HepG2 (cell line): Measurements from ENCODE around the gene FXR2. TPM values are rescaled to one million over a fixed set of nuclear protein-coding genes. Genes with fewer than 3 reads are reported as not detected.
"Not testable (repeated sequence)": the region's sequence is repeated elsewhere in the genome, so short reads cannot be mapped to it uniquely, and the experiment has no call there.

Source experiments
- ATAC-seq: fragments of 200-7000 bp; cut with Tn5 transposase; 3 replicates; pipeline ENCODE4 v1.9.1; 2020; ENCODE audit warnings: mild to moderate bottlenecking, moderate library complexity
- BruUV-seq: library from RNA; stranded (reverse); fragments of 400-500 nt; replicated peaks from 2 replicates; lab custom pipeline; 2021; lab: Mats Ljungman, UMichigan
- CTCF ChIA-PET: fragments of 300-600 bp; formaldehyde crosslinking; extraction: SDS; loops from one replicate; lab custom pipeline; 2021; ENCODE audit warnings: low total read pairs, inconsistent platforms, low intra/inter-chr PET ratio; lab: Yijun Ruan, JAX
- POLR2A ChIA-PET: fragments of 350-600 bp; sonication (Branson Sonifier 250); formaldehyde crosslinking; loops from one replicate; lab custom pipeline; 2020; ENCODE audit warnings: antibody characterized with exemption, inconsistent platforms; lab: Yijun Ruan, JAX
- DNase-seq: peaks from one replicate; pipeline ENCODE4 v3.0.0-alpha.2; 2015; ENCODE audit warnings: low spot score
- FAIRE-seq: peaks from 3 replicates; lab custom pipeline; 2011; peaks lifted over from hg19 to GRCh38; lab: Jason Lieb, UNC
- H2AFZ ChIP-seq: one replicate; pipeline ENCODE4 v1.6.1; 2011; ENCODE audit warnings: low read length, inconsistent platforms
- H3K27ac ChIP-seq: fragments of 300-600 bp; 3 replicates; pipeline ENCODE4 v1.8.0; 2011; ENCODE audit warnings: mixed run types, mild to moderate bottlenecking, mixed read lengths, low read length, inconsistent platforms; ENCODE audit not compliant: insufficient read depth; ENCODE audit errors: extremely low read length
- H3K27me3 ChIP-seq, 2 experiments: fragments of 200-600 bp in 1 of 2; 2 replicates in 1 of 2; 3 replicates in 1 of 2; pipeline versions ENCODE4 v1.6.0 to v1.8.0; 2011; ENCODE audit warnings: low read length in 2 of 2, mild to moderate bottlenecking in 2 of 2, moderate library complexity in 2 of 2, inconsistent platforms in 1 of 2; ENCODE audit not compliant: insufficient read depth in 2 of 2, control insufficient read depth in 1 of 2
- H3K36me3 ChIP-seq, 2 experiments: fragments of 200-600 bp in 1 of 2; replicated peaks in 1 of 2; 2 replicates in 1 of 2; 3 replicates in 1 of 2; pipeline versions ENCODE4 v1.5.1 to v1.8.0; 2011; ENCODE audit warnings: low read length in 2 of 2, inconsistent platforms in 1 of 2; ENCODE audit not compliant: insufficient read depth in 2 of 2, control insufficient read depth in 1 of 2
- H3K4me1 ChIP-seq: 2 replicates; pipeline ENCODE4 v1.5.1; 2012; ENCODE audit warnings: low read length, inconsistent platforms; ENCODE audit not compliant: insufficient read depth
- H3K4me2 ChIP-seq: 2 replicates; pipeline ENCODE4 v1.6.0; 2011; ENCODE audit warnings: low read depth, low read length, inconsistent platforms
- H3K4me3 ChIP-seq, 3 experiments: fragments of 200-600 bp in 1 of 3; sonication (generic), shearing (Covaris generic) in 1 of 3; replicated peaks in 1 of 3; 2 replicates each; pipeline ENCODE4 v1.5.1; 2011 to 2016; ENCODE audit warnings: low read length in 3 of 3, inconsistent platforms in 2 of 3, low read depth in 2 of 3, mild to moderate bottlenecking in 2 of 3, control low read depth in 1 of 3, mixed read lengths in 1 of 3; ENCODE audit not compliant: insufficient read depth in 1 of 3
- H3K79me2 ChIP-seq: one replicate; pipeline ENCODE4 v1.6.1; 2011; ENCODE audit warnings: low read length, inconsistent platforms; ENCODE audit not compliant: insufficient read depth
- H3K9ac ChIP-seq: 2 replicates; pipeline ENCODE4 v1.6.0; 2011; ENCODE audit warnings: mild to moderate bottlenecking, low read depth, low read length, inconsistent platforms; ENCODE audit not compliant: insufficient read depth
- H3K9me3 ChIP-seq: 2 replicates; pipeline ENCODE4 v1.5.1; 2012; ENCODE audit warnings: mild to moderate bottlenecking, low read length
- H4K20me1 ChIP-seq: 2 replicates; pipeline ENCODE4 v1.6.0; 2011; ENCODE audit warnings: inconsistent platforms, mild to moderate bottlenecking, low read length, moderate library complexity; ENCODE audit not compliant: insufficient read depth
- ARNT ChIP-seq: fragments of 450-650 bp; IDR thresholded peaks from 2 replicates; pipeline ENCODE4 v1.6.1; 2017
- HMGXB3 ChIP-seq: sonication (generic); formaldehyde crosslinking; IDR thresholded peaks from 2 replicates; pipeline ENCODE4 v1.4.0; 2020; ENCODE audit warnings: missing genetic modification reagents, borderline replicate concordance
- IKZF5 ChIP-seq: IDR thresholded peaks from 2 replicates; pipeline ENCODE4 v1.6.1; 2018; ENCODE audit warnings: missing genetic modification reagents, mild to moderate bottlenecking, missing compliant biosample characterization
- ZNF207 ChIP-seq: fragments of 450-650 bp; IDR thresholded peaks from 2 replicates; pipeline ENCODE4 v1.6.1; 2016; ENCODE audit warnings: antibody characterized with exemption, borderline replicate concordance
- ZNF615 ChIP-seq: sonication (generic); formaldehyde crosslinking; IDR thresholded peaks from 2 replicates; pipeline ENCODE4 v1.5.0; 2020; ENCODE audit warnings: mild to moderate bottlenecking, missing genetic modification reagents, borderline replicate concordance
- ZZZ3 ChIP-seq: sonication (generic); formaldehyde crosslinking; IDR thresholded peaks from 2 replicates; pipeline ENCODE4 v1.4.0; 2020; ENCODE audit warnings: missing genetic modification reagents, mild to moderate bottlenecking, borderline replicate concordance
- WGBS: methylation state at CpG from one replicate; pipeline ENCODE4 v1.1.6; 2017; ENCODE audit warnings: low lambda C conversion rate; 5-methylcytosine and 5-hydroxymethylcytosine counted together
- in situ Hi-C: cut with HindIII; loops from 2 replicates; pipeline ENCODE4 v1.10.0; 2017; ENCODE audit warnings: low pct_unique_long_range_greater_than_20kb; ENCODE audit not compliant: extremely low pct_ligation_motif_present
- intact Hi-C: fragments of 100-400 bp; cut with micrococcal nuclease; formaldehyde crosslinking; loops from one replicate; pipeline ENCODE4 v1.10.0; 2022; ENCODE audit not compliant: unreplicated experiment
- polyA plus RNA-seq, 8 experiments: library from polyadenylated mRNA; depleted of rRNA in 3 of 8; stranded (reverse) in 7 of 8; unstranded in 1 of 8; fragments of >200 nt; fragmentation: Illumina TruSeq in 4 of 8; extraction: Trizol in 4 of 8; gene quantifications; 2 replicates each; pipeline versions ENCODE4 v1.2.1 to v1.2.3, GENCODE V29; 2011 to 2016; ENCODE audit warnings: low read depth in 4 of 8, missing spikeins in 1 of 8, mixed read lengths in 1 of 8; ENCODE audit not compliant: insufficient read depth in 1 of 8
- total RNA-seq, 5 experiments: library from RNA; depleted of rRNA; stranded (reverse); fragments of >200 nt; fragmentation: Illumina TruSeq; extraction: Trizol; gene quantifications; 2 replicates each; pipeline ENCODE4 v1.2.3, GENCODE V29; 2016; ENCODE audit warnings: low read depth in 1 of 5

The FXR2 gene
- total and polyA plus RNA-seq, 2 of the 13 experiments (the other 11 are each of a cell fraction or from before 2014, with no cell fraction given) = 20.9 to 24.4 TPM

GRCh38 chr17:7606280-7606679, 8.4 kb downstream of the FXR2 start:
- FAIRE-seq (no peak), ATAC-seq (no peak)
- 99% methylated on average over 4 of the region's 4 CpGs for WGBS
- no peak overlapping the region for H3K4me3 ChIP-seq
- in situ Hi-C loops (no loop called here), intact Hi-C loops (no loop called here)
- ChIA-PET CTCF (no interaction called here), POLR2A (no interaction called here)
- no peak overlapping the region for H2AFZ ChIP-seq
- no peaks in the 10 kb centered on the region for H3K9me3 ChIP-seq
- no peak overlapping the region for H3K9ac ChIP-seq
- no peaks in the 10 kb centered on the region for H4K20me1 ChIP-seq
- no peak overlapping the region for H3K27ac ChIP-seq
- peaks cover 10% of the 10 kb centered on the region for H3K4me1 ChIP-seq
- no TSS peak for BruUV-seq
- H3K27me3 ChIP-seq = no peaks in the 10 kb centered on the region
- TF ChIP-seq IKZF5 (no peak), HMGXB3 (CRISPR knock-in tag) (no peak), ARNT (no peak), ZNF615 (CRISPR knock-in tag) (no peak), ZZZ3 (CRISPR knock-in tag) (no peak), ZNF207 (no peak)
- TF ChIP-seq, all 625 proteins: peak for 0
- DNase-seq = no peak
- Histone ChIP-seq H3K36me3 (peaks cover 16 to 44% of the 10 kb centered on the region in 2 experiments), H3K79me2 (peaks cover 11% of the 10 kb centered on the region), H3K4me2 (no peak overlapping the region)

GRCh38 chr17:7597561-7597960, 17.1 kb downstream of the FXR2 start:
- H3K79me2 ChIP-seq, H3K9ac ChIP-seq, CTCF ChIA-PET, H4K20me1 ChIP-seq, BruUV-seq, H3K4me3 ChIP-seq, H2AFZ ChIP-seq, H3K4me2 ChIP-seq, ATAC-seq, H3K27me3 ChIP-seq, in situ Hi-C loops, H3K9me3 ChIP-seq, H3K27ac ChIP-seq, H3K4me1 ChIP-seq, DNase-seq, intact Hi-C loops, POLR2A ChIA-PET: not testable (repeated sequence)
- peak; percentile 84 for FAIRE-seq
- peaks cover 39 to 76% of the 10 kb centered on the region in 2 experiments for H3K36me3 ChIP-seq
- WGBS = 98% methylated on average over 5 of the region's 5 CpGs
